OCI-M1 (cell line): ENCODE data around the gene ARHGAP20.

Source experiments
- DNase-seq: peaks from one replicate; lab custom pipeline; 2025; lab: John Stamatoyannopoulos, UW

ARHGAP20 gene, protein sequence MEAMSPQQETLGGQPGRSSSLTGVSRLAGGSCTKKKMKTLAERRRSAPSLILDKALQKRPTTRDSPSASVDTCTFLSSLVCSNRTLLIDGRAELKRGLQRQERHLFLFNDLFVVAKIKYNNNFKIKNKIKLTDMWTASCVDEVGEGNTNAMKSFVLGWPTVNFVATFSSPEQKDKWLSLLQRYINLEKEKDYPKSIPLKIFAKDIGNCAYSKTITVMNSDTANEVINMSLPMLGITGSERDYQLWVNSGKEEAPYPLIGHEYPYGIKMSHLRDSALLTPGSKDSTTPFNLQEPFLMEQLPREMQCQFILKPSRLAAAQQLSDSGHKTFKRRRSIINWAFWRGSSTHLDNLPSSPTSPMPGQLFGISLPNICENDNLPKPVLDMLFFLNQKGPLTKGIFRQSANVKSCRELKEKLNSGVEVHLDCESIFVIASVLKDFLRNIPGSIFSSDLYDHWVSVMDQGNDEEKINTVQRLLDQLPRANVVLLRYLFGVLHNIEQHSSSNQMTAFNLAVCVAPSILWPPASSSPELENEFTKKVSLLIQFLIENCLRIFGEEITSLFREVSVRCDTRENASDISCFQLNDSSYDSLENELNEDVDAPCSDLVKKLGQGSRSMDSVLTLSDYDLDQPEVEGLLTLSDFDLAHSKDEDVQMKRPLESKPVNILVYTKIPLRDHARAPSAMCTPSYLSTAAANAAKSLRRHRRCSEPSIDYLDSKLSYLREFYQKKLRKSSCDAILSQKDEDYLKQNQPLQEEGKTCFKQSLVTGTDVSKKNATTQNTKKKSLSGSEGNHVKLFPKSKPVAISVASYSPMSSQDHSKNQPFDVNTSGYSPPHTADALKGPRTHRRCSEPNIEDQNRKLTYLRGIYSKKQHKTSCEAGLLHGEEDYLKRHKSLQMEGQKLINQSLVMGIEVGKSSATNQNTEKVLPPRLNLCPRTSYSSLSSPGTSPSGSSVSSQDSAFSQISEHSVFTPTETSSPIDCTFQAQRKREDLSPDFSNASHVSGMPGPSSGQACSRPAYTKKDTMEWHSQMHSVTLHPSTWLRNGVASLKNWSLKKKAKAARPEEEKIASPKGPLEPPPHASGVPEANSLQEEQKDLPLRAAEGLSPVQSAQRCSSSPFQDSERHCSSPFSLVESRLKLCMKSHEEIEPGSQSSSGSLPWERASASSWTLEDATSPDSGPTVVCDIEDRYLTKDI

DNA sequence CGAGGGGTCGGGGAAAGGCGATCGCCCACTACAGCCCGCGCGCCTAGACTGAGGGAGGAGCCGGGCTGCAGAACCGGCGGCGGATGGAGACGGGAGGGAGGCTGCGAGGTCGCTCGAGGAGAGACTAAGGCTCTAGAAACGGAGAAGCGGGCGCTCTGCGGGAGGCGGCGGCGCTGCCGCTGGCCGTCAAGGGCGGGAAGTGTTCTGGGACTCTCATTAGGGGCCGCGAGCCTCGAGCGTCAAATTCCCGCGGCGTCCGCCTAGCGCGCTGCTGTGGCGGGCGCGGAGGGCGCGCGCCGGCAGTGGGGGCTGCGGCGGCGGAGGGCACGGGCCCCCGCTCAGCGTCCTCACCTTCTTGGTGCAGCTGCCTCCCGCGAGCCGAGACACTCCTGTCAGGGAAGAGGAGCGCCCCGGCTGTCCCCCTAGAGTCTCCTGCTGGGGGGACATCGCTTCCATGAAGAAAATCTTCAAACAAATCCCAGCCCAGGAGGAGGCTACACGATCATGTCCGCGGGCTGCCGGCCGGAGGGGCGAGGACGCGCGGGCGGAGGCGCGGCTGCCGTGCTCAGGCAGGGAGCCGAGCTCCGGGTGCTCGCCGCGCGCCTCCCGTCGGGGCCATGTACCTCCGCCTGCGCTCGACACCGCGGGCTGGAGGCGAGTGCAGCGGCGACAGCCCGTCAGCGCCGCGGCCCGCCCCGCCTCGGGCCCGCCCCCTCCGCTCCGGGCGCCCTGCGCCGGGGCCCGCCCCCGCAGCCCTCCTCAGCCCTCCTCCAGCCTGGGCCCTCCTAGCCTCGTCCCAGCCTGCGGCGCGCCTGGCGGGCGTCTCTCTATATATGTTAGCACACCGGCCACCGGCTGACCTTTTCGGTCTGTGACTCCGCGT is at the start of gene ARHGAP20:
ARHGAP20 (minus strand) TSS at position 662 of the 883 bp plus-strand sequence; CDS start at position 456, 206 bp downstream.
- DNase-seq, result no peak

DNA sequence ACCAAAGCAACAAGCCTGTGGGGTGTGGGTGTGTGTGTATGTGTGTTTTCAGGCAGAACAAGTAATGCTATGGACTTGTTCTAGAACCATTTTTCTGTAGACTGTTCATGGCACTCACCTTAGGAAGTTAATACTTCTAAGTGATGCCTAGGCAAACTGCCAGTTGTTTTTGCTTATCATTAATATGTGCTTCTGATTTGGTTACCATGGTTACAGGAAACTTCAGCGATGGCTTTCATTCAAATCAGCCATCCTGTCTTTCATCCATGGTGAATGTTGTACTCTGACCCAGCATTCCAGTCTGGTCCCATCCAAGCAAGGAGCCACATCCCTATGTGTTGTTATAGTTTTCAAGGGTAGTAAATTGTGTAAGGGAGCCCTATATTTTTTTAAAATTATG is 49.8 kb upstream of the ARHGAP20 start:
- DNase-seq, result no peak

DNA sequence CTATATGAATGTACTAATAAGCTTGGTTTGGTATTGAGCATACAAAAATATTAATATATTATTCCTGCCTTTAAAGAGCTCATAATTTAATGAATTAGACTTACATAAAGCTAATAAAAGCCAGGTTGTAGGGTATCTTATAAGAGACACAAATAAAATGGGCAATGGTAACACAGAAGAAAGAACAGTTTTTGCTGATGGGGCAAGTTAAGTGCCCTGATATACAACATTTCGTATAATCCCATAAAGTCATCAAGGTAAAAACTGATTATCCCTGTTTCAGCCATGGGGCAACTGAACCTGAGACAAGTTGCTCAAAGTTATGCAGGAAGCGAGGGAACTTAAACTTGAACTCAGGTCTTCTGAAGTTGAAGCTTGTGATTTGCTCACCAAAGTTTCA is 48.9 kb upstream of the ARHGAP20 start:
- DNase-seq, result no peak

DNA sequence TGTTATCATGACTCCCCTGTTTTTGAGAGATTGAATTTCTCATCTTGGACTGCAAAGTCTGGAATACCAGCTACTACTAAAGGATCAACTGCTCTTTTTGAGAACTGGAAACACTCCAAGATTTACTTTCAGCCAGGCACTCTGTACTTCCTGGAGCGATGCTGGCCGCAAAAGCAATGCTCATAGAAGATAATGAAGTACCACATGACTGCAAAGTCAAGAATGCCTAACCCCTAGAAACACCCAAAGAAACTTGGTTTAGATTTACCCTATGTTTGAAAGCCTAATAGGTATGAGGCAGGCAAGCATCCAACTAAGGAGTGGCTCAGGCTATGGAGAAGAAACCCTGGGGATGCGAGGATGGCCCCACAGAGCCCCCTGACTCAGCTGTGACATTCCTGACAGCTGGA is 47.7 kb upstream of the ARHGAP20 start:
- DNase-seq, result peak; percentile 80

DNA sequence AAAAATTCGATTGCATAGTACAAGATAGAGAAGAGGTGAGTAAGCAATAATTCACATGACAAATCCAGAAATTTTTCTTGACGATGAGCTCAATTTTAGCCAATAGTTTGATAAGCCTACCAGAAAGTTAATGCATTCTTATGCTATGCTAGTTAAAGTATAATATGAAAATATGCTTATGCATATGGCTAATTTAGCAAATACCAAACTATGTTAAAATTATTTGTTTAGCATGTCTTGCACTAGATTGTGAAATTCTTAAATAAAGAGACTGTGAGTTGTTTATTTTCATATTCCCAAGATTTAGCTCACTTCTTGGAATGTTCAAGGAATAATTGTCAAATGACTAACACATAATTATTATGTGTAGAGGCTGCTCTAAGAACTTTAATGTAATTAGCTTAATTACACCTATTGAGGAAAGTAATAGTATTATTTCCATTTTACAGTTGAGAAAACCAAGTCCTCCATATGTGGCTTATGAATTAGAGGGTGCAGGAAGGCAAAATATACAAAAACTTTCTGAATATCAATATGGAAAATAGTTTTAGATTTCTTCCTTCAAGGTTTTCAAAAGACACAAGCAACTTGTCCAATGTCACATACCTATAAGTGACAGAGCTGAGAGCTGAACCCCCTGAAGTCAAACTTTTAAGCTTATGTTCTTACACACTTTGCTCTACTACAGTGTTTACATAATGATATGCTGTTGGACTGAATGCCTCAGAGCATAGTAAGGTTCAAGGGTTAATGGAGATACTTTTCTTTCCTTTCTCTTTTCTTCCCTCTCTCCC is 45.9 kb upstream of the ARHGAP20 start:
- no peak for DNase-seq

DNA sequence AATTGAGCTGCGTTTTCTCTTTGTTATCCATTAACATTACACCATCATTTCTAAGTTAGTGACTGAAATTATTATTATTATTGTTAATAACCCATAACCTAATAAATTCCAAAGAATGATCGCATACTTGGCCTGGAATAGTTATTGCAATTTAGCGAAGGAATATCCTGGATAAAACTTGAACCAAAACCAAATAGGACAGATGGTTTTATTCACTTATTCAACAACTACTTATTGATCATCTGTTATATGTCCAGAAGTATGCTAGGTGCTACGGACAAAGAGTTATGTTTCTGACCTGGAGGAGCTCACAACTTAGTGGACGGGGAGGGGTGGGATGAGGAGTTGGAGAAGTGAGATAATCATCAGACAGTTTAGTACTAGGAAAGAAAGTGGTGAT is 44.8 kb upstream of the ARHGAP20 start:
- DNase-seq, result no peak

DNA sequence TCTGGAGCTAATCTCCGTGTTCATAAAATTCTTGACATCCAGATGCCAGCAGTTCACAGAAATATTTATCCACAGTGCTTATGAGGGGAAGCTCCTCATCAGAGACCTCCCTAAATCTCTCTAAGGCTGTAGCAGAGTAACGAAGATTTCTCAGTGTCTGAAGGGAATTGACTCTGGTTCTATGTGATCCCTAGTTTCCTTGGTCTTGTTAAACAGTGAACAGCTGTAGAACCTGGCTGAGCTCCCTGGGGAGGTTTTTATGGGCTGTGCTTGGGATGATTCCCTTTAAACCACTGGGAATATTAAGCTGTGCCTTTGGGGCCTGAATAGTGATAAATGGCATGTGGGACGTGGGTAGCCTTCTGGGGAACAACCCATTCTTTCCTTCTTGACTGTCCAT is 43.7 kb upstream of the ARHGAP20 start:
- DNase-seq, result no peak

DNA sequence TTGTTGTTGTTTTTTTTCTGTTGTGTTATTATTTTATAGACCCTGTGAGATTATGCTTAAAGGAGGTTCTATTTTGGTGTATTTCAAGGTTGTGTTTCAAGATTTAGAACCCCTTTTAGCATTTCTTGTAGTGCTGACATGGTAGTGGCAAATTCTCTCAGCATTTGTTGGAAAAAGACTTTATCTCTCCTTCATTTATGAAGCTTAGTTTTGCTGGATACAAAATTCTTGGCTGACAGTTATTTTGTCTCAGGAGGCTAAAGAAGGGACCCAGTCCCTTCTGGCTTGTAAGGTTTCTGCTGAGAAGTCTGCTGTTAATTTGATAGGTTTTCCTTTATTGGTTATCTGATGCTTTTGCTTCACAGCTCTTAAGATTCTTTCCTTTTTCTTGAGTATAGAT is 40.7 kb upstream of the ARHGAP20 start:
- DNase-seq, result no peak

DNA sequence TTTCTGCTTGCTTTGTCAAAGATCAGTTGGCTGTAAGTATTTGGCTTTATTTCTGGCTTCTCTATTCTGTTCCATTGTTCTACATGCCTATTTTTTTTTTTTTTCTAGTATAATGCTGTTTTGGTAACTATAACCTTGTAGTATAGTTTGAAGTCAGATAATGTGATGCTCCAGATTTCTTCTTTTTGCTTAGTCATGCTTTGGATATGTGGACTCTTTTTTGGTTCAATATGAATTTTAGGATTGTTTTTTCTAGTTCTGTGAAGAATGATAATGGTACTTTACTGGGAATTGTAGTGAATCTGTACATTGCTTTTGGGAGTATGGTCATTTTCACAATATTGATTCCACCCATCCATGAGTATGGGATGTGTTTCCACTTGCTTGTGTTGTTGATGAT is 37.9 kb upstream of the ARHGAP20 start:
- DNase-seq, result no peak

DNA sequence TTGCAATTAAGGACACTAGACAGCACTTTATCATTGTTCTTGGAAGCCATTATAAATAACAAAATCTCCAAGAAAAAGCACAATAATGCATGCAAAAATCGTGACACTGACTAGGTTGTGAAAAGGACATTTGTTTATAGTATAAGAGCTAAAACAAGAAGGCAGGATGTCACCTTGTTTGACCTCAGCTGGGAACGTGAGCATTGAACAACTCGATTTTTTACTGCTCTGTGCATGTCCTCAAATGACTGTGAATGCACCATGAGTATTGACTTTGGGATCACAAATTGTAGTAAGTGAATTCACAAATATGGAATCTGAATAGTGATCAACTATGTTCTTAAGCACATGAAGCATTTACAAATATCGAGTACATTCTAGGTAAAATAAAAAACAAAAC is 35.3 kb upstream of the ARHGAP20 start:
- no peak for DNase-seq

DNA sequence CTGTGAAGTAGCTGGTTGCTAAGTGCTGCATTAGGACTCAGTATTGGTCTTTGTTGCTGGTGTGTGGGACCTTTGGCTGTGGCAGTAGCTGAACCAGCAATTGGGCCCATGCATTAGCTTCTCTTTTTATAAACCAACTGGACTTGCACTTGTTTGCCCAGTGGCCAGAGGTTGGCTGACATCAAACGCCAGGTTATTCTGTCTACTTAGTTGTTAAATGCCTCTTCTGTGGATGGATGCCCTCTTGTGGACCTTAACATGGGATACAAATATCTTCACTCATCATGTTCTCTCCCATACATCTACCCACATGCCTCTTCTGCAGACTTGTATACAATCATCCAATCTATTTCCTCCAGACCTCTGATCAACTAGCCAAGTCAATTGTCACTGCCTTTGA is 26.4 kb upstream of the ARHGAP20 start:
- peak; percentile 20 for DNase-seq

DNA sequence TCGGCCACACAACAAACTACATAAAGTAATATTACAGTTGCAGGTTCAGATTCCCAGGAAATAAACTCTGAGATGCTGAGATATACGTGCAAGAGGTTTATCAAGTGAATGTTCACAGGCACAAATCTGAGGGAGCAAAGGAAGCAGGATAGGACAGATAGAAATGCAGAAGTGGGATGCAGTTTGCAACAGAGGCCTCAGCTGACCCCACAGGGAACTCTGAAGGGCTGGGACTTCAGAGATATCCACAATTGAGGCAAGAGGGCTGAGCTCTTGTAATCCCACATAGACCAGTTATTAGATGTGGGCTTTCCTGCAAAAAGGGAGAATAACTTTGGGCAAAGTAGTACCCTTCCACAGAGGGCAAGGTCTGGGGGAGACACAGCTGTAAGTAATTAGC is 25.4 kb upstream of the ARHGAP20 start:
- DNase-seq, result no peak

DNA sequence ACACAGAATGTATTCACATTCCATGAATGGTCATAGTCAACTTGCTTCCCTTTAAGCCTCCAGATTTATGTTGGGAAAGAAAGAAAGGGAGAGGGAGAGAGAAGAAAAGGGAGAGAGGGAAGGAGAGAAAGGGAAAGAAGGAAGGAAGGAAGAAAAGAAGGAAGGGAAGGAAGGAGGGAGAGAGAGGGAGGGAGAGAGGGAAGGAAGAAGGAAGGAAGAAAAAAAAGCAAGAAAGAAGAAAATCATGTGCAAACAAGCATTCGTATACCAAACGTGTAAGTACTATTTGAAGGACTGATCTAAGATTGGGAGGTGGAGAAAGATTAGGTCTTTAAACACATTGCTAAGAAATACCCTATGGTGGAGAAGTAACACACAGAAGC is 23.9 kb upstream of the ARHGAP20 start:
- DNase-seq, result no peak

DNA sequence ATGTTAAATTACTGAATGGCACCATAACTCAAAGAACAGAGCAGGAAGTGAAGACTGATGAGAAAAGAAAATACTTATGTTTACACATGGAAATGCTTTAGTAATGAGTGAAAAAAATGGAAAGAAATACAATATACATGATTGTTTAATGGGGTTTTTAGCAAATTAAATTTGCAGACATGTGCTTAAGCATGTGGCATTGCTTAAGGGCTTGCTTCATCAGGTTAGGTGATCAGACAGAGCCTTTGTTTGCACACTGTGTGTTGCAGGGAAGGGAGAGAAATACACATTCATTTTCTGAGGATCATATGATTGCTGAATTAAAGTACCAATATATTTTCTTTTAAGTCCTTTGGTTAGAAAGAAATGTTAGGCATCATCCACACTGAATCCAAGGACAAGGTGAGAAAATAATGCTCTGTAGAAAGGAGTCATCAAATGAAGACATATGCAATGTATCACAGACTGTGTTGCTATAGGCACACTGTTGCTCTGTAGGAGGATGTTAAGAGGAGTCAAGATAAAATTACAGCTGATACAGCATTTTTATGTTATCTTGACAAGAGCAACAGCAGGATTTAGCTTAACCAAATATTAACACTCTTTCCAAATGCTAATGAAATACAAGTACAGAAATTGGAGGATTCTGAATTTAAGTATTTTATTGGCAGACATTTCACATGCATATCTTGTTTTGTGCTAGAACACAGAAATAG is 23.4 kb upstream of the ARHGAP20 start:
- no peak for DNase-seq

DNA sequence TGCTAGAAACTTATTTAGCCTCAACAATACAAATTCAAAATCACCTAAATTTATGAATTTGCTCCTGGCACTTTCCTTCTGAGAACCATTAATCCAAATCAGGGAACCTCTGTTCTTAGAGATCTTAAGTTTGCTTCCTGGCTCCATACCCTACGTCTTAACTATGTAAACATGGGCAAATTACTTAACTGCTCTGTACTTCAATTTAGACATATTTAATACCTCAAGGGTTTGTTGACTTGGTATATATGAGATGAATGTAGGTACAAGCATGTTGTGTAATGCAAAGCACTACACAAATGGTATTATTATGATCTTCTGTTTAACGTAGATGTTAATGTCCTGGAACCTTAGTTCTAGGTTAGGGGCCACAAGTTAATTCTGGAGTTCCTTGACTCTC is 22.6 kb upstream of the ARHGAP20 start:
- DNase-seq, result no peak

DNA sequence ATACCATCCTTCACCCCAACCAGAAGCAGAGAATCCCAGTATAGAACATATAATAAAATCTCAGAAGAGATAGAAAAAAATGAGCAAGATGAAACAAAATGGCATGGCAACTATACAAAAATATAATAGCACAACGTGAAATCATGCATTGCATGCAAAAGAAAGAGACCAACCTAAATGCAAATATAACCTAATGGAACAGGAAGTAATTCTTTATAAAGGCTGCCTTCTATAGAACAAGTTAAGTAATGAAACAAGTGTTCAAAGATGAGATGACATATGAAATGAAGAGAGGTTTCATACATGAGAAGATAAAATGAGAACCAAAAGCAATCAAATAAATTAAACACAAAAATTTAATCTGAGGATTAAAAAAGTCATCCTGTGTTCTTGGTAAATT is 18.5 kb upstream of the ARHGAP20 start:
- no peak for DNase-seq

DNA sequence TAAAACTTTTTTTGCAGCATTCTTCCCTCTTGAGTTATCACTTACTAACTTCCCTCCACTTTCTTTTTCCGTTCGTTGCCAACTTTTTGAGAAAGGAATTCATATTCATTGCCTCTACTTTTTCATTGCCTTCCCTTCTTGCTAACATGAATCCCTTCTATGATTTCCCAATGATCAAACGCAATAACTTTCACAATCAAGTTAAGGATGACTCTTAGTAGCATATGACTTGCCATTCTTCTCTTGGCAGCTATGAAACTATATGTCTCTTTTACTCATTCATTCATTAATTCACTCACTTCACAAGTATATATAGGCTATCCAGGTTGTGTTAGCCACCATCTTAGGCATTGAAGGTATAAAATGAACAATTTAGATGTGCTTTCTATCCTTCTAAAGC is 16.6 kb upstream of the ARHGAP20 start:
- no peak for DNase-seq

DNA sequence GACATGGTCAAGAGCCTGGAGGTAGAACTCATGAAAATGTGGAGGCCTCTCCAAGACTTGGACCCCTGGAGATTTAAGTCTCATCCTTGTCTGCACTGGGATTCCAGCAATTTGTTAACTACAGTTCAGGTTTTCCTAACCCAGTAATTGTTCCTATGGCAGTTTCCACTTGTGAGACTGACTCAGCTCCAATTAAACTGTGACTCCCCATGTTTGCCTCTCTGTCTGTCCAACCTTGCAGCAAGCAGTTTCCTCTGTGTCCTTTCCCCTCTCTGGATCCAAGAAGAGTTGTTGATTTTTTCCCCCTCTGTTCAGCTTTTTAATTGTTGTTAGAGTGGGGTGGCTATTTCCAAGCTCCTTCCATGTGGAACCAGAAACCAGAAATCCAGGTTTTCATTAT is 16.2 kb upstream of the ARHGAP20 start:
- no peak for DNase-seq

DNA sequence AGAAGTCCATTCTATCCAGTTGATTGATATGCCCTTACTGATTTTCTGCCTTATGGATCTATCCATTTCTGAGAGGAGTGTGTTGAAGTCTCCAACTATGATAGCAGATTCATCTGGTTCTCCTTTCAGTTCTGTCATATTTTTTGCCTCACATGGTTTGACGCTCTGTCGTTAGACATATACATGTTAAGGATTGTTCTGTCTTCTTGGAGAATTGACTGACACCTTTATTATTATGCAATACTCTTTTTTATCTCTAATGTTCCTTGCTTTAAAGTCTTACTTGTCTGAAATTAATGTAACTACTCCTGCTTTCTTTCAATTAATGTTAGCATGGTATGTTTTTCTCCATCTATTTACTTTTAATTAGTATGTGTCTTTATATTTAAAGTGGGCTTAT is 12.1 kb upstream of the ARHGAP20 start:
- DNase-seq, result no peak
